HG03354 (cell line): Measurements from ENCODE around the gene STX1A.
"Not testable (repeated sequence)": the region's sequence is repeated elsewhere in the genome, so short reads cannot be mapped to it uniquely, and the experiment has no call there.

Experiments
- ATAC-seq: cut with Tn5 transposase; IDR thresholded peaks from one replicate; pipeline ENCODE4 v1.9.1; 2021; ENCODE audit warnings: mild to moderate bottlenecking; ENCODE audit not compliant: unreplicated experiment, poor library complexity, severe bottlenecking

STX1A gene

DNA sequence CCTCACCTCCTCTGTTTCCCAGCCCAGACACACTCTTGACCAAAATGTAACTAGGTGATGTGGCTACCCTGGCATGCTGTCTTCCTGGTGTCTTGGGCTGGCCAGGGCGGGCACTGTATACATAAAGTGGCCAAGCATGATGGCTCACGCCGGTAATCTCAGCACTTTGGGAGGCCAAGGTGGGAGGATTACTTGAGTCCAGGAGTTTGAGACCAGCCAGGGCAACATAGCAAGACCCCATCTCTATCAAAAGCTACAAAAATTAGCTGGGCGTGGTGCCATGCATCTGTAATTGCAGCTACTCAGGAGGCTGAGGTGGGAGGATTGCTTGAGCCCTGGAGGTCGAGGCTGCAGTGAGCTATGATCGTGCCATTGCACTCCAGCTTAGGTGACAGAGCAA is 6.2 kb downstream of the STX1A start:
- not testable (repeated sequence) for ATAC-seq

DNA sequence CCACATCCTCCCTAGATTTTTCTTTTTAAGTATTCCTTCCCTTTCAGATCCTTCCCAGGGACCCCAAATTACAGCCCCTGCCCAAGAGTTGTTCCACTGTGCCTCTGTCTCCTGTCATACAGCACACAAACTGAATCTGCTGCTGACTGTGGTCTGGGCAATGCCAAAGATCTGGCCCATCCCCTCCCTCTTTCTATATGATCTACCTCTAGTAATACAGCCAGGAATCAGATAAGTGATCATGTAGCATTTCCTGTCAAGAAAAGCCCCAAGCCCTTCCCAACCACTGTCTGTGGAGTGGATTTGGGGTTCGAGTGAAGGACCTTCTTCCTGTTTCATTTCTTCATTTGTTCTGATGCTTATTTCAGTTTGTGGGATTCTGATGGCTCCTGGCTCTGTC is 6.7 kb downstream of the STX1A start:
- ATAC-seq, result no peak

DNA sequence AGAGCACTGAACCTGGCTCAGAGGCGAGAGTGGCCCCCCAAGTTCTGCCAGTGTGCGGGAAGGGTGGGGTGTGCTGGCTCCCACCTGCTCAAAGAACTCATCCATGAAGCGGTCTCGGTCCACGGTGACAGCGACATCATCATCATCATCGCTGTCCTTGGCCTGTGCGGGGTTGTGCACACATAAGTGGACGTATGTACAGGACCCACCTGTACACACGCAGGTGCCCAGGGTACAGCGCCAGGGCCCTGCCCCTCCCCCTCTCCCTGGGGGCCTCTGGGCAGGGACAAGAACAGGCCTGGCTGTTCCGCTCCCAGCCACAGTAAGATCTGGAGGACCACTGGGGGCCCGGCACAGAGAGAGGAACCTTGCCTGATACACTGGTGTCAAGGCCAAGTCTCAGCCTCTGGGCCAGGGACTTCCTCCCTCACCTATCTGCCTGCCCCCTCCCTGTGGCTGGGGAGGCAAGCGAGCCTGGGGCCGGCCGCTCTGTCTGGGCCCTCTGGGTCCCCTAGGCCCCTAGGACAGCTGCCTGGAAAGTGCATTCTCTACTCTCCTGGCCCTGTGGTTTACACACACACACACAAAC is 10.4 kb downstream of the STX1A start:
- ATAC-seq, result no peak

DNA sequence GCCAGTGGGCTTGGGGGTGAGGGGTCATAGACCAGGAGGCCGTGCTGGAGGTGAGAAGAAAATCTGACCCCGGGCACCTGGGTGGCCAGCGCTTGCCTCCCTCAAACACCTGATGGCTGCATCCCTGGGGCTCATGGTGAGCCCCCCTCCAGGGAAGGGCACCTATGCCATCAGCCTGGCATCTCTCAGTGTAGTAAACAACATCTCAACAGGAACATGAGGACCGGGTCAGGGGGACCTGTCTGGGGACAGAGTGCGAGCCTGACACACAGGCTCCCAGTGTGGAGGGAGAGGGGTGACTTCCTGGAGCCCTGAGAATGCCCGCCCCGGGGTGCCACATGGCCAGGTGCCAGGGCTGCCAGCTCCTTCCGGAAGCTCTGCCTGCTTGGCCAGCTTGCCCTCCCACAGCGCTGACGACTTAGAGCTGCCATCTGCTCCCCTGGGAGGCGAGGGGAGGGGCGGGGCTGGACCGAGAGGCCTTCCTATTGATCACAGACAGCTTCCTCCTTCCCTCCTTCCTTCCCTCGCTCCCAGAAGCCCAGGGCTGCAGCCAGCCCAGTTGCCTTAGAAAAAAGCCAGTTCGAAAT is 12.3 kb downstream of the STX1A start:
- no peak for ATAC-seq

DNA sequence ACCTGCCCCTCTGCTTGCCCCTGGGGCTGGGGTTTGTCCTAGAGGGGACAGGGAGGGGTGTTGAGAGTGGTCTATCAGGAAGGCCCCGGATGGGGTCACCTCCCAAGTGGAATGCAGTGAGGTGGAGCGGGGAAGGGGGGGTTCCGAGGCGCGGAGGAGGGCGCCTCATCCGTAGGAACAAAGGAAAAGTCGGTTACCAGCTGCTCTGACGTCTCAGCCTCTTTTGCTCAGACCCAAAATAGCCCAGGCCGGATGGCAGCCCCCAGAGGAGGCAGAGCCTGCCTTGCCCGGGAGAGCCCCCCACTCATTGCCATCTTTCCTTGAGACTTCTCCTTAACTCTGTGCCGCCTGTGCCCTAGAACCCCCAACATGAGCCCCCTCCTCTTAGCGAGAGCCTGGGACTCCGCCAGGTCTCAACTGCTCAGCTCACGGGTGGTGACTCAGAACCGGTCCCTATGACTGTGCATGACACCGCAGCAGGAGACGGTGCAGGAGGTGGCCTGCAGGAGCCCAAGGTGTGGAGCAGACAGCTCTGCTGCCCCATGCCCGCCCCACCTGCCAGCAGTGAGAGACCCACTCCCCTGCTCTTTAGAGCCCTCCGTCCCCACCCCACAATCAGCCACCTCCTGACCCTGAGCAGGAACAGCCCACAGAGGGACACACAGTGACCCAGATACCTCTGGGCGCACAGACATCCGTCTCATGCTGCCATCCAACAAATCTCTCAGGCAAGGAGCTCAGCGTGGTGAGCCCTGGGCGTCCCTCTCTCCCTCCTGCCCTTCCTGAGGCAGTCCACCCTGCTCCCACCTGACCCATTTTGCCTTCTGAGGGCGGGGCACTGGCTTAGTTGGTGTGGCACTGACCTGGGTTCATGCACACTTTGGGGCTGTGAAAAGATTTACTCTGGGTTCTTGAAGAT is 13.1 kb downstream of the STX1A start:
- no peak for ATAC-seq

DNA sequence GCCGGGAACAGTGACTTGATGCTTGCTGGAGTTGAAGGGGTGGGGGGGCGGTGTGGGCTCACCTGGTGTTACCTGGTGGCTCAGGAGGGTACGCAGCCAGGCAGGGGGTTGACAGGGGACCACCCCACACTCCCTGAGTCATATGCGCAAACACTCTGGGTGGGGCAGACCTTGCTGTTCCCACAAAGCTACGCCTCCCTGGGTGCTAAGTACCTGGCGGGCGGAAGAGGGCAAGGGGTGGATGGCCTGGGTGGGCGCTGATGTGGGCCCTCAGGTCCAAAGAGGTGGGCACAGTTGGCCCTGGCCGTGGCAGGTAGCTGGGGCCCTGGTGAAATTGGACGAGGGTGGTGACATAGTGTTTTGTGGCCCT is 13.9 kb downstream of the STX1A start:
- ATAC-seq, result no peak

DNA sequence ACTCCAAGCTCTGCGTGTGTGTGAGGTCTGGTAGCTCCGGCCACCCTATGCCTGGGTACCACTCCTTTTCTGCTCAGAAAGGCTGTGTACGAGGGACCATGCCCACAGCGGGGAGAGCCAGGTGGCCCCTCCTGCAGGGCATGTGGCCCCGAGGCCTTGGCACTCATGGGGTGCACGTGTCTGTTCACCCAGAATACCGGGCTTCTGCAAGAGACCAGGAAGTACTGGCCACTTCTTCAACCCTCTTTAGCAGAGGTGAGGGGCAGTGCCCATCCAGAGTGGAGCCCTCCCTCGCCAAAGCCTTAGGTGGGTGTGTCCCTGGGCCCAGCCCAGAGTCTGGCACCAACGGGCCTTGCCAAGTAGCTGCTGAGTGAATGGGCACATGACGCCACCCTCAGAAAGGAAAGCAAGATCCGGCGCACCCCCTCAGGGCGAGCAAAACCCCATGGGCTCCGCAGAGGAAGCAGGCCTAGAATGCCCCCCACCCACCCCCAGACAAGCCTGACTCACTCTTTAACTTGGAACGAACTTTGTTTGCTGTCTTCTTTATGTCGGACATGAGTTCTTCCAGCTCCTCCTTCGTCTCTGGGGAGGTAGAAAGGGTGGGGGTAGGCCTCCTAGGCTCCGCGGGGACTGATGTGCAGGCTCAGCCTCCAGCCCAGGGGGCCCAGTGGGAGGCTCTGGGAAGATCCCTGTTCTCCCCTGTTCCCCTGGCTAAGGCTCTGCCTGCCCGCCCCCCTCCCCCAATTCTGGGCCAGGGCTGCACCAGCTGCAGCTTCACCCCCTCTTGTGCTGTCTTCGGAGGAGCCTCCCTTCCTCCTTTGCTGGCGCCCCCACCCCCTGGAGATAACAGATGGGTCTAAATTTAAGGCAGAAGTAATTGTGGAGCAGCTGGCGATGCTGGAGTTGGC is 14.6 kb downstream of the STX1A start:
- no peak for ATAC-seq

DNA sequence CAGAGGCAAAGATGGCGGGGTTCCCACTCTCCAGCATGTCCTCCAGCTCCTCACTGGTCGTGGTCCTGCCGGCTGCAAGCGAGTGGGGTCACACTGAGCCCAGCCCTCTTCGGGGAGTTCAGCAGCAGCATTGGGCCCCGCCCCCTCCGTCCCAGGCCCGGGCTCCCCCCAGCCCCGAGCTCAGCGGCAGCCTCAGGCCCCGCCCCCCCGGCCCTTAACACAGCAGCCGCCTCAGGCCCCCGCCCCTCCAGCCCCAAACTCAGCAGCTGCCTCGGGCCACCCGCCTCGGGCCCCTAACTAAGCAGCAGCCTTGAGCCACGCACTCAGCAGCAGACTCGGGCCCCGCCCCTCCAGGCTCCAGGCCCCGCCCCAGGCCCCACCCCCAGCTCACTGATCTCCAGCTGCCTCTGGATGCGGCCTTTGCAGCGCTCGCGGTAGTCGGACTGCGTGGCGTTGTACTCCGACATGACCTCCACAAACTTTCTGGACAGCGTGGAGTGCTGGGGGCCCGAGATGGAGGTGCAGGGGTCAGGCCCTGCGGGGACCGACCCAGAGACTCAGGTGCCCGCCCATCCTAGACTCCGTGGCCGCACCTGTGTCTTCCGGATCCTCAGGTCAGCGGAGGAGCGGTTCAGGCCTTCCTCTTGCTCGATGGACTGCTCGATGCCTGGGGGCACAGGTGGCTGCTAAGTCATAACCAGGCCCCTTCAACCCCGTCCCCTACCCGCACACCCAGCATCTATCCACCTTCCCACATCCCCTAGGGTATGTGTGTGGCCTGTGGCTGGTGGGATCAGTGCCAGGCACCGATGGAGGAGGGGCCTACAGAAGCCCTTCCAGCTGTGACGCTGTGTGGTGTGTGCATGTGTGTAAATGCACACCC is 15.5 kb downstream of the STX1A start:
- no peak for ATAC-seq

DNA sequence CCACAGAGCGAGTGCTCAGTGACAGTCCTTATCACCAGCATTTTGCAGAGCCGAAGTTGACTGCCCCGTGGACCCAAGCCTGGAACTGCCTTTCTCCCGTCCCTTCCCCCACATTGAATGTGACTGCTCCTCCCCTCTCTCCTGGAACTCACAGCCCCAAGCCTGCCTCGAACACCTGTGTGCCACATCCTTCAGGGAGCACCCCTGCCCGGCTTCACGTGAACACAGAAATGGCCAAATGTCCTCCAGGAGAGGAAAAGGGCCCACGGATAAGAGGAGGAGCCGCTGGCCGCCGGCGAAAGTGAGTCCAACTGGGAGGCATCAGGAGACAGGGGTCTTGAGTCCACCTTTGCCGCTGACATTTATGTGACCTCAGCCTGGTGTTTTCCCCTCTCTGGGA is 16.2 kb downstream of the STX1A start:
- ATAC-seq, result no peak

DNA sequence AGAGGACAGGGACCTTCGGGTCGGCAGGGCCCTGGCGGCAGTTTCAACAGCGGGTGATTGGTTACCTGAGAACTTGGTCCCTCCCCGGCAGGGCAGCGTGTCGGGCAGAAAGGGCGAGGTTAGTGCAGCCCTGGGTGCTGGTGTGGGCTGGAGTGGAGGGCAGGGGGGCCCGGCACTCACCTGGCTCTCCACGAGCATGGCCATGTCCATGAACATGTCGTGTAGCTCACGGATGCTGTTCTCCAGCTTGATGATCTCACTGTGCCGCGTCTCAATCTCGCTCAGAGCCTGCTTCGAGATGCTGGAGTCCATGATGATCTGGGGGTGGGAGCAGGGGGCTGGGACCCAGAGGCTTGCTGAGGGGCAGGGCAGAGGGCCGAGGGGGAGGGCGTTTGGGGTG is 16.8 kb downstream of the STX1A start:
- ATAC-seq, result no peak

DNA sequence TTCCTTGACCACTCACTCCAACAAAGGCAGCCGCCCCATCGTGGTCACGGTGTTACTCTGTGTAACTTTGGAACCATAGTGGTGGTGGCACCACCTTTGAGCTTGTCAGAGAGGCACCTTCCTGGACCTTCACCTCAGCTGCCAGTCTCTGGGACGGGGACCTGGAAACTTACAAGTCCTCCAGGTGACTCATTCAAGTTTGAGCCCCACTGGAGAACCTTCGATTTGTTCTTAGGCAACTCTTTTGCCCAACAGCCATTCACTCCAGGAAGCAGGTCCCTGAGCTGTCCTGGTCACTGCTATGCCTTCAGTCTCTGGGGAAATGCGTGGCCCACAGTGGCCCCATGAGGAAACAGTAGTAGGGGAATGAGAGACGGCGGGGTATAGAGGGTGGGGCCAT is 17.2 kb downstream of the STX1A start:
- ATAC-seq, result no peak

DNA sequence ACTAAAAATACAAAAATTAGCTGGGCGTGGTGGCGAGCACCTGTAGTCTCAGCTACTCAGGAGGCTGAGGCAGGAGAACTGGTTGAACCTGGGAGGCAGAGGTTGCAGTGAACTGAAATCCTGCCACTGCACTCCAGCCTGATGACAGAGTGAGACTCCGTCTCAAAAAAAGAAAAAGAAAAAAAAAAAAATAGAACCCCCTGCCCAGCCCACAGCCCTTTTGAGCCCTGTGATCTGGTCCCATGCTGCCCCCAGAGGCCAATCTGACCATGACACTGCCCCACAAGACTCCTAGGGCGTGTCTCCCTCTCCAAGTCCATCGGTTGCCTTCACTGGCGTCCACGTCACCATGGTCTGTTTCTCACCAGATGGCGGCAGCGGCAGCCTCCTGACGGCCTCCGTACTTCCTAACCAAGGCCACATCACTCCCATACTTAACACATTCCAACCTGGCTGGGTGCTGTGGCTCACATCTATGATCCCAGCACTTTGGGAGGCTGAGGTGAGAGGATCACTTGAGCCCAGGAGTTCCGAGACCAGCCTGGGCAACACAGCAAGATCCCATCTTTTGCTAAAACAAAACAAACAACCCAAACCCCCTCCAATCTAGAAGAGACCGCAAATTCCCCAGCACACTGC is 18.0 kb downstream of the STX1A start:
- ATAC-seq, result no peak

DNA sequence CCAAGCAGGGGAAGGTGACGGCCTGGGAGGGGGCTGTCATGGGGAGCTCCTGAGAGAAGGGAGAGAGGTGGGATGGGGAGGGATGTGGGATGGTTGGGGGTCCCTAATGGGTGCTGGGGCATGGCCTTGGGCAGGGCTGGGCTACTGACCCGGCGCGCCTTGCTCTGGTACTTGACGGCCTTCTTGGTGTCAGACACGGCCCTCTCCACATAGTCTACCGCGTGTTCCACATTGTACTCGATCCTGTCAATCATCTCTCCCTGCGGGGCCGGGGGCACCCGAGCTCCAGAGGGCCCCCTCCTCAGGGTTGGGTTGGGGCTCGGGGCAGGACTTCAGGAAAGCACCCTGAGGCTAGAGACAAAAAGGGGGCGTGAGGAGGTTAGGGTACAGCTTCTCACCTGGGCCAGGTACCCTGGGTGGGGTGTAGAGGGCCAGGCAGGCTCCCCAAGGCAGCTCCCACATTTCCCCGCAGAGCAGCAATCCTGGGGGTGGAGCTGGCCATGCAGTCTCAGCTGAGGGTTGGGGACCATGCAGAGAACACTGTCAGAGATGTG is 18.8 kb downstream of the STX1A start:
- ATAC-seq, result no peak

DNA sequence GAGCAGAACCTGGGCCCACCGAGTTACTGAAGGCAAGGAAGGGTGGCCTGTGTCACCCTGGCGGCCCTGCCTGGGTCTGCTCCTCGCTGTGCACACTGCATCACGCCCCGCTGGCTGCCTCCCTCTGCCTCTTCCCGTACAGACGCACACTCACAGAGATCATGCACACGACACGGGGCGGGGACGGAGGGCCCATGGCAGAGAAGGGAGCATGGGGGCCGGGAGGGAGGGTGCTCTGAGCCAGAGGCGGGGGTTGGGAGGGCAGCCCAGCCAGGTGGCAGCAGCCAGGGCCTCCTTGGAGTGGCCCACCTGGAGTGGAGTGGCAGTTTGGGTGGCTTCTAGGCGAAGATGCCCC is 19.4 kb downstream of the STX1A start:
- no peak for ATAC-seq

DNA sequence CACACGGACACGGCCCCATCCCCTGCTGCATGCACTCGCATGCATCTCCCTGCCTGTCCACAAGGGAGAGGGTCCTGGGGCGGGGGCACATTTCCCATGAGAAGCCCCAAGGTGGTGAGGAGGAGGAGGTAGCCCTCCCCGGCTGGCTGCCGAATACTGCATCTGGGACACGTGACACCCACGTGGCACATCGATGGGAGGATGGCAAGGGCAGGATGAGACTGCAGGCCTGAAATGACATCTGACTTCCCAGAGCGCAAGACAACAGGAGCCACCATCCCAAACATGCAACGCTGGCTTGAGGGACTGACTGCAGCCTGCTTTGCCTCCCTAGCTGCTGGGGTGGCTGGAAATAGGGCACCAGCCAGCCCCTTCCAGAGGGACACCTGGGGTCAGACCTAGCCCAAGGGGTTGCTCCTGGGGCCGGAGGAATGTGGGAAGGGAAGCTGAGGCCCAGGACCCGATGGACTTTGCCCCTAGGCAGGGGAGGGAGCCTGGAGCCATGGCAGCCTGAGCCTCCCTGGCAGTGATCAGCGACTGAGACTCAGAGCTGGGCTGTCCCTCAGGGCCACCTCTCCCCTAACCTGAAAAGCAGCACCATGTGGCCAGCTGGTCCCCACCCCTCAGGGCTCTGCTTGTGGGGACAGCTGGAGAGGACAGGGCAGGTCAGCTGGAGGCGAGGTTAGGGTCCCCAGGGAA is 19.9 kb downstream of the STX1A start:
- ATAC-seq, result no peak

DNA sequence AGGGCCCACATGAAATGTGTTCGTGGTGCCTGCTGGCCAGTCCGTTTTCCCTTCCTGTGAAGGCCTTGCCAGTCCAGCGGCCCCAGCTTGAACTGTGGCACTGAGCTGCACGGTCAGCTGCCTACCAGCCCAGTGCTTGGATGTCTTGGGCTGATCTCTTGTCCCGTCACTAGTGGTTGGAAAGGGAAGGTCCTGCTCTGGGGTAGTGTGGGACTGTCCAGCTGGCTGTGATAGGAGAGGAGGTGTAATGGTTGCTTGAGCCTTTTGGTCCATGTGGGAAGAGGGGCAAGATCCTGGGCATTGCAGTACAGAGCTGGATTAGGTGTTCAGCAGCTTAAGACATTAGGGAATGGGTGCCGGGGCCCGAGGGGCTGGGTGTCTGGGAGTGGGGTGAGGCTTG is 21.1 kb downstream of the STX1A start:
- no peak for ATAC-seq

DNA sequence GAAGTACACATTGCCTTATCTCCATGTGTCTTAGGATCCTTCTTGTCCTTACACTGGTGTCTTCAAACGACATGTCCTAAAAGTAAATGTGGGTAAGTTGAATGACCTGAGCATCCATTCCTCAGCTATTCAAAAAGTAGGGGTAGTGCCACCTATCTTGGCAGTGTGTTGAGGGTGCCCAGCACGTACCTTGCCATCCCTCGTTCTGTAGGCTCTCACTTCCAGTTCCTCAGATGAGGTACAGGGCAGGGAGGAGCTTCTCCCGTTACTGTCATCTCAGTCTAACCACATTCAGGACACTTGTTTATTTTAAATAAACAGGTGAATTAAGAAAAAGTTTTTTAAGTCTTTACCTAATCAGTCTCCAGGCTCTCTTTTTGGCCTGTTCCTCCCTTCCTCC is 23.1 kb downstream of the STX1A start:
- ATAC-seq, result no peak

DNA sequence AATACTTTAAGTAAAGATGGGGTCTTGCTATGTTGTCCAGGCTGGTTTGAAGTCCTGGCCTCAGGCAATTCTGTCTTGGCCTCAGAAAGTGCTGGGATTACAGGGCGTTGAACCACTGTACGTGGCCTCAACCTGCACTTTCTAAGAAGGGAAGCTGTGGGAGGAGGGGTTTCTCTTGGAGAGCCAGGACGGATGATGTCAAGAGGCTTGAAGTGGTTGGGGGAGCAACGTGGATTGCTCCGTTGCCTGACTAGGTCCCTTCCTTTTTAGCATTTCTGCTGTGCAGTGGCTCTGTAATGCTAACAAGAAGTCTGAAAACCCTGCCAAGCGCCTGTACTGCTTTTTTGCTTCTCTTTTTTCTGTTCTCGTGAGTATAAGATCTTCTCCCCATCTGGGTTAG is 28.8 kb downstream of the STX1A start:
- ATAC-seq, result no peak
